NT2/D1 (cell line): ENCODE results near the gene LRP2BP.

Experiments used
- YY1 ChIP-seq: IDR thresholded peaks from 2 replicates; pipeline ENCODE4 v1.6.1; 2011; ENCODE audit not compliant: insufficient read length, insufficient read depth
- ZNF274 ChIP-seq: IDR thresholded peaks from 2 replicates; pipeline ENCODE4 v1.6.1; 2011; ENCODE audit warnings: mild to moderate bottlenecking, low read depth, low read length

DNA sequence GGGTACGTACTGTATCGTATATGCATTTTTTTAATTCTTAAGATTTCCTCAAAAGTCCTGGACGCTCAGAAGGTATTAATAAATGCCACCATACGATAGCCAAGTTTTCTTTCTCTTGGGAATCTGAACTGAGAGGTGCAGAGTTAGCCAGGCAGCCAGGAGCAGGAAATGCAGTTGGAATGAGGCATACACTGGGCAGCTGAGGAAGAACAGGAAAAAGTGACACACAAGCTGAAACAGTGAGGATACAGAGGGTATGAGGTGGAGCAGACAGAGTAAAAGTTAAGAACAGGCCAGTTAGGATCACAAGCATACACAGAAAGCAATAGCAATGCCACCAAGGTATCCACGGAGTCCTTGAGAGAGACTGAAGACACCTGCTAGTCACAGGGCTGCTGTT, 16.7 kb upstream of the LRP2BP start:
- no peak for TF ChIP-seq YY1
- TF ChIP-seq ZNF274, result no peak
